NOMO-1 treated with dmso at 0.1 percent for 144 hours (cell line): ENCODE measurements around the gene KPNA1.

Experiments
- DNase-seq: peaks from one replicate; lab custom pipeline; 2025; ENCODE audit not compliant: unreplicated experiment; lab: John Stamatoyannopoulos, UW

Gene KPNA1

DNA sequence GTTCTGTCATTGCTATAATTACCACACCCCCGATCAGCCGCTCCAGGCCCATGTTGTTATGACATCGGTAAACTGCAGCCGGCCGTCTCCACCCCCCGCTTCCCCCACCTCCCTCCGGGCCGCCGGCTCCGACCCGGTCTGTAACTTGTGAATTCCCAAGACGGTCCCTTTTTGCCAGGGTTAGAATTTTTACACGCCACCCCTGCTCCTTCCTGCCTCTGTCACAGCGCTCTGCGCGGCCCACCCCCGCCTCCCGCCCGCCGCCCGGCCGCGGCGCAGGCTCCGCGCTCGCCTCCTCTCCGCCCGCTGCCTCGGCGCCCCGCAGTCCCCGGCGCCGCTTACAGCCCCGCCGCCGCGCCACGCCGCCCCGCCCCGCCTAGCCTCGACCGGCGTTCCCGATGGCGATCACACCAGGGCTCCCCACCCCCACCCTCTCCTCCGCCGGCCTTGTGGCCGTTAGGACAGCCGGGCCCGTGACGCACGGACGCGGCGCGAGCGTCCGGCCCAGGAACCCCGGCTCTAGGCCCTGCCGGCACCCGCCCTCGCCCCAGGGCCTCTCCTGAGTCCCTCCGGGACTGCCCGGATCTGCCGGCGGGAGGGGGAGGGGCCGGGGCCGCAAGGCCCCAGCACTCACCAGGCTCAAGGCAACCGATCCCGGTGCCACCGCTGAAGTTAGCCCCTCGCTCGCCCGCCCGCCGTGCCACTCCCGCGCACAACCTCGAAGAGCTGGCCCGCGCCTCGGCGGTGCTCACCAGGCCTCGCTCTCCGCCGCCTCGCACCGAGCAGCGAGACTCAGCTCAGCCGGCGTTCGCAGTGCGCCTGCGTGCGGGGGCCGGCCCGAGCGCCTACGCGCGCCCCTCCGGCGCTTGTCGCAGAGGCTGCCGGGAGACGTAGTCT is at the start of gene KPNA1:
KPNA1 (minus strand) TSS at position 817 of the 897 bp plus-strand sequence. CDS start 18,374 bp downstream, outside the sequence.
- DNase-seq: peak; percentile 77

DNA sequence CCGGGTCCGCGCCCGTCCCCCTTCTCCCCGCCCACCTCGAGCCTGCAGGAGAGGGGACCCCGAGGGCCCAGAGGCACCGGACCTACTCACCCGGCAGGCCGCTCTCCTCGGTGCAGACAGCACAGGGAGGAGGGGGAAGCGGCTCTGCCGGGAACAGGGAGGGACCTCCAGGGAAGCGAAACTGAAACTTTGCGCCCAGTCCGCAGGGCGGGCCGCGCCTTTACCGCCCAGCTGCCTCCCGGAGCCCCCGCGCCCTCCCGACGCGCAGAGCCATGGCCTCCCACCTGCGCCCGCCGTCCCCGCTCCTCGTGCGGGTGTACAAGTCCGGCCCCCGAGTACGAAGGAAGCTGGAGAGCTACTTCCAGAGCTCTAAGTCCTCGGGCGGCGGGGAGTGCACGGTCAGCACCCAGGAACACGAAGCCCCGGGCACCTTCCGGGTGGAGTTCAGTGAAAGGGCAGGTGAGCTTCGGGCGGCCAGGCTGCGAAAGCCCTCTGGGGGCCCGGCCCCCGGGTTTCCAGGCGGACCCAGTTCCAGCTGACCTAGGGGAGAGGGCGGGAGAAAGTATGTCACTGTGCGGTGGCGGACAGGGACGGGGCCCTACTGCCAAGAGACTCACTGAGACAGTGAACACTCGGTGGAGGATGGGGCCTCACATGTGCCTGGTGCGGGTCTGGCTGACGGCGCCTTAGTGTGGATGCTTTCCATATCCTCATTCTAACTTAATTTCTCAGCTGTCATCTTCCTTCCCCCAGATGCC is 49.6 kb upstream of the KPNA1 start, which contains the start of the genes DTX3L and PARP9:
DTX3L (plus strand) TSS at position 184 of the 758 bp plus-strand sequence; CDS start at position 273, 89 bp downstream.
PARP9 (minus strand) TSS at position 146 of the 758 bp plus-strand sequence. CDS start 4,680 bp downstream, outside the sequence.
- DNase-seq: peak; percentile 71

DNA sequence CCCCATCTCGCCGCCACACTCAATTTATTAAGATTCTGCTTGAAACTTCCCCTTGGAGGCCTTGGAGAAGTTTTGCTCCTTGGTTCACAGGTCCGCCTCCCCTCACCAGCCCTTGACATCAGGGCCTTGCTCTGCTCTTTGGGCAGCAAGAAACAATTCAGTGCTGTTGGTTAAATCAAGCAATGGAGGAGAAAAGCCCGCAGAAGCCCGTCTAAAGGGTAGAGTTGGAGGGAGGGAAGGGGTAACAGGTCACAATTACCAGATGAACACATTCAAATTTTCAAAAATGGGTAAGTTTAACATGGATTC is 48.9 kb upstream of the KPNA1 start:
- no peak for DNase-seq

DNA sequence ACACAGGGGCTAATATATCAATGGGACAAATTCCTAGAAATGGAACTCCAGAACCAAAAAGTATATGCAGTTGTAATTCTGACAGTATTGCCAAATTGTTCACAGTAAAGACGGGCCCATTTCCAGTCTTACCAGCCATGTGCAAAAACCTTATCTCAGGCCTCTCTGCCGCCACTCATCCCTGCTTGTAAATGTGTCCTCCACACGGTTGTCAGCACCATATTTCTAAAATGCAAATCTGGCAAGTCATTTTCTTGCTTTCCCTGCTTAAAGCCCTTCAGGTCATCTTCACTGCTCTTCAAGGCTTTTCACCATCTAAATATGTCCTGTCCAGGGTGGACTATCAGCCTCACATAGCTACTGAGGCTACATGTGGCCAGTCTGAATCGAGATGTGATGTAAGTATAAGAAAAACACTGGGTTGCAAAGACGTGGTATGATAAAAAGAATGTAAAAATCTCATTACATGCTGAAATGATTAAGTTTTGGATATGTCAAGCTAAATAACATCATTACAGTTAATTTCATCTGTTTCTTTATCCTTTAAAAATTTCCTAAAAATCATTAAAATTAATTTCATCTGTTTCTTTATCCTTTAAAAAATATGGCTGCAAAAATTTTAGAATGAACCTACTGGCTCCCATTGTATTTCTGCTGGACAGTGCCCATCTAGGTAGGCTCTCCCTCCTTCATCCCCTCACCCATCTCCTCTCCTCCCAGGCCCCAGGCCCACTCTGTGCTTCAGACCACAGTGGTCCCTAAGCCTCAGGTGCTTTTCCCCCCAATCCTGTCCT is 48.4 kb upstream of the KPNA1 start:
- no peak for DNase-seq

DNA sequence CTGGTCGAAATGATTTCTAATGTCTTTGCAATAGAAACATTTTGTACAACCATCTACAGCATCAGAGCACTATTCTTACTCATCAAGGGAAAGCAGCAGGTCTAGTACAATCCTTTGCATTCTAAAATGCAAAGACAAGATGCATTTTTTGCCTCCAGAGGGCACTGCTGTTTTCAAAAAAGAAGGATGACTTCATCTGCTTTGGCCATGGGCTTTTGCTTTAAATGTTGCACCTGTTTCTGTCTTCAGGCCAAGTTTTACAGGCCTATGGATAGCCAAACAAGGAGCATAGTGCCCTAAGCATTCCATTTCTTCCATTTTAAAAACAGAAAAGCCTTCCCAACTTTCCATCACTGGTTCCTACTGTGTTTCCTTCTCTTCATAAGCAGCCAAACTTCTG is 45.9 kb upstream of the KPNA1 start:
- DNase-seq: no peak

DNA sequence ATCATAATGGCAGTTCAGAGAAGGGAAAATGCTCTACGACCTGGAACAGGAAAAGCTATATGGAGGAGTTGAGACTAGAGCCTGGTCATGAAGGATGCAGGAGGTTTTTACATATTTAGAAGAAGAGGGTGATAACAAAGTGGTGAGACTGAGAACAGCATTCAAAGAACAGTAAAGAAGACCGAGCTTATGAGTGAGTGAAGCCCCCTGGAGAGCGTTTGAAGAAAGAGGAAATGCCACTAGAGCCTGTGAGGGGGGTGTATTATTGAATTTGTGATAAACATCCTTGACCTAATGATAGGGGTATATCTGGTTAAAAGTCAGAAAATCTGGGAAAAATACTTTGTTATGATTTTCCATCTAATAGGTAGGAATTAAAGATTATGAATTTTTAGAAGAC is 45.2 kb upstream of the KPNA1 start:
- no peak for DNase-seq

DNA sequence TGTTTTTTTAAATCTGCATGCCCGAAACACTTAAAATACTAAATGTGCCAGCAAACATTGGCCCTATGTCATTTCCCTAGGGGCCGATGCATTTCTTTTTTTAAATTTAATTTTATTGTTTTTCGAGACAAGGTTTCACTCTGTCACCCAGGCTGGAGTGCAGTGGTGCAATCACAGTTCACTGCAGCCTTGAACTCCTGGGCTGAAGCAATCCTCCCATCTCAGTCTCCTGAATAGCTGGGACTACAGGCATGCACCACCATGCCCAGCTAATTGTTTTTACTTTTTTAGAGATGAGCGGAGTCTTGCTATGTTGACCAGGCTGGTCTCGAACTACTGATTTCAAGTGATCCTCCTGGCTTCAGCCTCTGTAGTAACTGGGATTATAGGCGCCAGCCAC is 43.9 kb upstream of the KPNA1 start:
- no peak for DNase-seq

DNA sequence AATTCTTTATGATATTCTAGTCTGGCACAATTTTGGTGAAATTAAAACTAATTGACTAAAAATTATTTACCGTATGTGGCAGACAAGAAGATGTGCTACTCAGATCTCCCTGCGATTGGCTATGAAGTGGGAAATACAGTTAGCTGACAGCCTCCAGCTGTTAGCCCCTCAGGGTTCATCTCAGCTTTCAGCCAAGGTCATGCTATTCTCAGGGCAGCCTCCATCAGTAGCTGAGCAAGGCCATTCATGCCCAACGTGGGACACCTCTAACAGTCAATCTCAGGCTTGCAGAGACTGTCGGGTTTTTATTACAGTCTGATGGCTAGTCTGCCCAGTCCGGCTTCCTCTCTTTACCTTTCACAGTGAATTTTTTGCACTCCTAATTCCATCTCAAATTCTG is 42.6 kb upstream of the KPNA1 start:
- DNase-seq: no peak

DNA sequence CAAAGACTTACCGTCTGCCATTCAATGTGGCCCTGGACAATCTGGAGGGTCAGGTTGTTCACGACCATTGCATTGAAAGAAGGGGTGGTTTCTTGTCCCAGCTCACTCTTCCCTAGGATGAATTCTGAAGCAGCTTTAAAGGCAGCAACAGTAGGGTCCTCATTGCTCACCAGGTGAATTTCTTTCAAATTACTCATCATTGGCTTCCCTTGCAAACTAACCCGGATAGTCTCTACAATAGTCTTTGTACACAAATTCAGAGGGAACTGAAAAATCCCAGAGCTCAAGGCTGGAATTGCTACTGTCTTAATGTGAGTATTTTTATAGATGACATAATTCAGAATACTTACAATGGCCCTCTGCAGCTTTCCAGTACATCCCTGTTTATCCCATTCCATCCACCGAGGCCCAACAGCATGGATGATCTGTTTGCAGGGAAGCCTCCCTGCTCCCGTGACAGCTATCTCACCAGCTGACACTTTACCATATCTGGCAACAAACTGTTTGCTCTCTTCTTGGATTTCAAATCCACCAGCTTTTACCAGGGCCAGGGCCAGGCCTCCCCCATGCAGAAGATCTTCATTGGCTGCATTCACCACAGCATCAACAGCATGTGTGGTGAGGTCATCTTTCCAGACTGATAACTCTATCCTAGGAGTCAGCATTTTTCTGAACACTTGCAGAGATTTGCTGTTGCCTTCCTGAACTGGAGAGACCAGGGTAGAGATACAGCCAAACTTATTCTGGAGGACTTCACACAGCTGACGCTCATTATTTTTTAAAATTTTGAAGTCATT is 40.7 kb upstream of the KPNA1 start:
- DNase-seq: no peak

DNA sequence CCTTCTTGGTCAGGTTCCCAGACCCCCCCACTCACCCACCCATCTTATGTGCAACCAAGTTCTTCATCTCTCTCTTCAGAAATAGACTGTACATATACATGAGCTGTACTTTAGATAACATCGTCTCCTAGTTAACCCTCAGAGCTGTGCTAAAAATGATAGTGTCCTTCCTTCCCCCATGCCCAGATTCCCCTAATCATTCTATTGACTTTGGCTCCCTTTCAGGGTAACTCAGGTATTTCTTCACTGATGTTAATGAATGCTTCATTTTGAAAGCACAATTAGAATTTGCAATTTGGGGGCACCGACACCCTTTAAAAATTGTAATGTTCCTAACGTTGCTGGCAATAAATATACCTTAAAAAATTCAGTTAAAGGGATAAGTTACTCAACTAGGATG is 38.4 kb upstream of the KPNA1 start:
- DNase-seq: no peak

DNA sequence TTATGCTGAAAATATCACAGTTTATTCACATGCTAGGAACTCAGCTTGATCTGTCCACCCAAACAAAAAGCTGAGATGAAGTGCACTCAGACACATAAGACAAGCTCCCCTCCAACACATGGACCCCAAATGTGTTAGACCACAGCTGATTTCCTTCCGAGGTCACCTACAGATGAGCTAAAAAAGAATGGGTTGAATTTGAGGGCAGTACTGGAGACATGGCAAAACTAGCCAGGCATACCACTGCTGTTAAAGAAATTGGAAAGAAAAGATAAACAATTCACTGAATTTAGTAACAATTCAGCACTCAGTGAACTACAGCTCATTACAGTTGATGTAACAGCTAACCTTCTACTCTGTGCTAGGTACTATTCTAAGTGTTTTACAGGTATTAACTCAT is 33.9 kb upstream of the KPNA1 start:
- DNase-seq: no peak

DNA sequence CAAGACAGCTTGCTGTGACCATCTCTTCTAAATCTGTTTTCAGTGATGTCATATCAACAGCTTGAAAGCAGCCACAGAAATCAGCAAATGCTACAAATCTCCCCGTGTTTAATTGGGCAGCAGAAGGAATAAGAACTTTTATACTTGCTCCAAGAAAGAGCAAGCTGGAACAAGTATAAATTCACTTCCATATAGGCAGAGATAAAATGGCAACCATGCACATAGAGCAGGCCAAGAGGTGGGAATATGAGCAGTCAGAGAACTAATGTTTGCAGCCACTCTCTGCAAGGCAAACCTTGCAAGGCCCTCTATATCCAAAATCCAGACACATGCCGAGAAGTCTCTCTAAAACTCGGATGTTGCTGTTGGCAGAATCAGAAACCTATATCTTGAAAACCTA is 33.3 kb upstream of the KPNA1 start:
- DNase-seq: no peak

DNA sequence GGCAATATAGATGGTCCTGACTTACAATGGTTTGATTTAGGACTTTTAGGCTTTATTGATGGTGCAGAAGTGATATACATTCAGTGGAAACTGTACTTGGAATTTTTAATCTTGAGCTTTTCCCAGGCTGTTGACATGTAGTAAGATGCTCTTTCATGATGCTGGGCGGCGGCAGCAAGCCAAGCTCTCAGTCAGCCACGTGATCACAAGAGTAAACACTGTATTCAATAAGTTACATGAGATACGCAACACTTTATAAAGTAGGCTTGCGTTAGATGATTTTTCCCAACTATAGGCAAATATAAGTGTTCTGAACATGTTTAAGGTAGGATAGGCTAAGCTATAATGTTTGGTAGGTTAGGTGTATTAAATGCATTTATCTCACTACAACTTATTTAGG is 31.4 kb upstream of the KPNA1 start:
- no peak for DNase-seq

DNA sequence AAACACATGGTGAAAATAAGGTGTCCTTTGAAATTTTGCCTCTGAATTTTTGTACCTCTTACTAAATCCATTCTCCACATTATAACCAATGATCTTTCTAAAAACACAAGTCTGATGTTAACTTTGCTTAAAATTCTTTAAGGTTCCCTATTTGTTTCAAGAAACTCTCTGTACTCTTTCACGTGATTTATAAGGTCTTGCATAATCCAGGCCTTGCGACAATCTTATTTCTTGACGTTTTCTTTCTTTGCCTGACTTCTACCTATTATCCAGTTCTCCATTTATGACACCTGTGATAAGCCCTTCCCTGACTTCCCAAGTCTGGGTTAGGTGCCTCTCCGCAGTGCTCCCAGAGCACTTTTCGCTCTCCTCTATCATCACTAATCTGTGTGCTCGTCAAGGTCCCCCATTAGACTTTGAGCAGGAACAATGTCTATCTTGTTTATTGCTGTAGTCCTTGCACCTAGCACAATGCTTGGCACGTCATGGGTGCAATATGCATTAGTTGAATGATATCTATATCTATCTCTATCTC is 24.3 kb upstream of the KPNA1 start:
- DNase-seq: peak; percentile 27

DNA sequence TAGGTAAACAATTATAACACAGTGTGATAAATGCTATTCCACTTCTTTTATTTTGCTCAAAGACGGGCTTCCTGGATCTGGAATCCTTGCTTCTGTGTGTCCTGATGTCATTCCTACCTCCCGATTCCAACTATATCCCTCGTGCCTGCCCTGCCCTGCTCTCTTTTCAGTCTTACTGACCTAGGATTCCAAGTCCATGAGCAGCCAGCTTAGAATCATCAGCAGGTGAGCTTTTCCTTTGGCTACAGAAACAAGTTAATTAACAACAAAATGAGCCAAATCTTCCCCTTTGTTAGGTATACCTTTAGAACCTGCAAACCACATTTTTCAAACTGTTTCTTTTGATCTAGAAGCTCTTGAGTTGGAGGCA is 21.9 kb upstream of the KPNA1 start:
- no peak for DNase-seq

DNA sequence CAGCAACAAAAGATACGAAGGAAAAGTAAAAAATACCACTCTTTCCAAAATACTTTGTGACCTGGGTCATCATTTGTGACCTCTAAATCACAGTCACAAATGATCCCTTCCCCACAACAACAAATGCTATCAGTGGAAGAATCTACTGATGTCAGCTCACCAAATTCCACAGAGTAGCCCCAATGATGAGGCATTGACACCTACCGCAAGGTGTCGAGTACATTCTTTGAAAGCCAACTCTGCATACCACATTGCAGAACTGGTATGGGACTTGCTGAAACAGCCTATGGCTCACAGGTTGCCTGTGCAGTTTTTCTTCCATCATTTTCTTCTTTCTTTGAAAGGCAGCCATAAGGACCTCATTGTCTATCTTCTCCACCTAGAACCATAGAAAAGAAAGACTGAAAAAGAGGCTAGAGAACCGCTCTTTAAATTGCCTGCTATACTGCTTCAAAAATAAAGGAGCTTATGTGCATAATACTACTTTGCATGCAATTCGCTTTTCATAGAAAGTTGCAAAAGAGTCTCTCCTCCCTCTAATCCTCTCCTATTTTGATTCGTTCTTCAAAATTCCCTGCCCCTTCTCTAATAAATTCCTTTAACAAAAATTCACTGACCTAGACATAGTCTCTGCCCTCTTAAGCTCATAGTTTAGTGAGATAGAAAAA is 21.4 kb upstream of the KPNA1 start:
- no peak for DNase-seq

DNA sequence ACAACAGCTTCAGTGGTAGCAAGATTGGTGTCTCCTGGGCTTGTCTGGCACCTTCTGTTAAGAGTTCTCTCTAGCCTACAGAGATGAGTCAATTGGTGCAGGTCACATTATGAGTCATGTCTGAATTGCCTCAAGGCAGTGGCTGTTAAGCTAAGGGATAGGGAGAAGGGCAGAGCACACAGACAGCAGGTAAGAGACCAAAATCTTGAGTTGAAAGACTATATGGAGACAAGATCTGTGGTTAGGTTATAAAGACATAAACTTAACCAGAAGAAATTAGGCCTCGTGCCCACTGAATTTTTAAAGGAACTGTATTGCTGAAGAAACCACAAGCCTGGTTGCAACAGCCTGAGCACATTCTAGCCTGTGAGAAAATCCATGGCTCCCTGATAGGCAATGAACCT is 19.2 kb upstream of the KPNA1 start:
- DNase-seq: peak; percentile 74

DNA sequence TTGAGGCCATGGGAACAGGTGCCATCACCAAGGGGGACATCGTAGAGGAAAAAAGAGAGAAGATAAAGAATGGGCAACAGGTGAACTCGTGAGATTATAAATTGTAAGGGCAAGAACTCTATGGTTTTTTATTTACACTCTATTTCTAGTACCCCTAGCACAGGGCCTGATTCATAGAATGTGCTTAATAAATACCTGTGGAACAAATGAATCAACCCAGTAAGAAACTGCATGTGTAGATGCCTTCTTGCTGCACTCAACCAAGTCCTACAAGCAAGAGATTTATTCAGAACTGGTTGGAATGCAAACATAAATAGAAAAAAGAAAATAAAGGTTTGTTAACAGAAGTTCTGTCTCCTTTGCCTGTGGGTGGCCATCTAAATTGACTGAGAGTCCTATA is 18.7 kb upstream of the KPNA1 start:
- DNase-seq: no peak

DNA sequence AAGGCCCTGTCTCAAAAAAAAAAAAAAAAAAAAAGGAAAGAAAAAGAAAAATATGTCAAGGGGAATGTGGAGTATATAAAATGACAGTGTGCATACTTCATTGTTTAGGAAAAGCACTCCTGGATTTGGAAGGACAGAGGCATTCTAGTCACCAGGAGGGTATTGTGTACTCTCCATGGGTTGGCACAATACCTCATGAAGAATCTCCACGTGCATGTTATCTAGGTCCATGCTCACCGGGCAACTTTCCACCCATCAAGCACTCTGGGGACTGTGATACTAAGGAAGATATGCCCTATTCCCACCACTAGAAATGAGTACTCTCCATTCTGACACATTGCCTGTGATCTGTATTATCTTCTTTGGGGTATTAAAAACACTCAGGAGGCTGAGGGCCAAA is 15.4 kb upstream of the KPNA1 start:
- no peak for DNase-seq

DNA sequence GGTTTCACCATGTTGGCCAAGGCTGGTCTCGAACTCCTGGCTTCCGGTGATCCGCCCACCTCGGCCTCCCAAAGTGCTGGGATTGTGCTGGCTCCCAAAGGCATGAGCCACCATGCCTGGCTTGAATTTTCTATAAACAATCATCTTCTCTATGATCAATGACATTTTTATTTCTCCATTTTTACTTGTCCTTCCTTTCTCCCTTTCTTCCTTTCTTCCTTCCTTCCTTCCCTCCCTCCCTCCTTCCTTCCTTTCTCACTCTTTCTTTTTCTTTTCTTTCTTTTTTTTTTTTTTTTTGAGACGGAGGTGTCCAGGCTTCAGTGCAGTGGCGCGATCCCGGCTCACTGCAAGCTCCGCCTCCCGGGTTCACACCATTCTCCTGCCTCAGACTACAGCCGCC is 8.6 kb upstream of the KPNA1 start:
- no peak for DNase-seq
